HCT116 (cell line): Measurements from ENCODE around the gene PTPRC. TPM values are rescaled to one million over a fixed set of nuclear protein-coding genes. Genes with fewer than 3 reads are reported as not detected.
A peak's percentile ranks its signal among the peaks of the same experiment; 100 is the strongest.

Experiments
- ATAC-seq: fragments of 200-7000 bp; cut with Tn5 transposase; 2 replicates; pipeline ENCODE4 v1.9.1; 2020; ENCODE audit warnings: mild to moderate bottlenecking, moderate library complexity
- BruUV-seq: library from RNA; stranded (reverse); fragments of 400-500 nt; replicated peaks from 2 replicates; lab custom pipeline; 2021; lab: Mats Ljungman, UMichigan
- CTCF ChIA-PET: fragments of 300-600 bp; sonication (Branson Sonifier 250); formaldehyde crosslinking; loops from one replicate; lab custom pipeline; 2021; ENCODE audit warnings: antibody characterized with exemption; lab: Charles Lee
- POLR2A ChIA-PET: fragments of 300-600, 350-600 bp; sonication (Branson Sonifier 250); formaldehyde crosslinking; loops from one replicate; lab custom pipeline; 2021; ENCODE audit warnings: antibody characterized with exemption; lab: Charles Lee
- RAD21 ChIA-PET, 2 experiments: fragments of 300-600 bp; sonication (Branson Sonifier 250); formaldehyde crosslinking; loops; one replicate each; lab custom pipeline; 2023; ENCODE audit warnings: low total read pairs in 2 of 2; ENCODE audit not compliant: uncharacterized antibody in 2 of 2, unreplicated experiment in 2 of 2, low non-redundant PET in 1 of 2; lab: Charles Lee
- DNase-seq: peaks from one replicate; pipeline ENCODE4 v3.0.0-alpha.2; 2010; ENCODE audit warnings: low read depth, low spot score
- H2AFZ ChIP-seq: fragments of 200-600 bp; shearing (Covaris generic), sonication (generic); 2 replicates; pipeline ENCODE4 v1.6.1; 2017; ENCODE audit warnings: low read depth, mixed run types, mixed read lengths, antibody characterized with exemption, low read length; ENCODE audit not compliant: poor library complexity, severe bottlenecking
- H3K27ac ChIP-seq: 2 replicates; pipeline ENCODE4 v1.5.1; 2012; ENCODE audit warnings: low read depth, low read length
- H3K27me3 ChIP-seq: fragments of 200-600 bp; sonication (generic); 2 replicates; pipeline ENCODE4 v1.6.1; 2016; ENCODE audit warnings: mixed run types, low read length, mixed read lengths; ENCODE audit not compliant: insufficient read depth
- H3K36me3 ChIP-seq, 2 experiments: fragments of 200-500 bp in 1 of 2; fragments of 200-600 bp in 1 of 2; sonication (Bioruptor generic) in 1 of 2; sonication (generic) in 1 of 2; 2 replicates each; pipeline versions ENCODE4 v1.5.1 to v1.6.1; 2014 to 2016; ENCODE audit warnings: low read length in 2 of 2, inconsistent platforms in 1 of 2, mixed read lengths in 1 of 2, mixed run types in 1 of 2; ENCODE audit not compliant: insufficient read depth in 2 of 2, control insufficient read depth in 1 of 2
- H3K4me1 ChIP-seq, 2 experiments: fragments of 200-600 bp in 1 of 2; sonication (generic) in 1 of 2; 2 replicates each; pipeline versions ENCODE4 v1.5.1 to v1.6.1; 2012 to 2017; ENCODE audit warnings: low read length in 2 of 2, inconsistent platforms in 1 of 2, mild to moderate bottlenecking in 1 of 2, mixed read lengths in 1 of 2, mixed run types in 1 of 2, moderate library complexity in 1 of 2; ENCODE audit not compliant: insufficient read depth in 2 of 2, control insufficient read depth in 1 of 2
- H3K4me2 ChIP-seq: fragments of 200-600 bp; sonication (generic); 2 replicates; pipeline ENCODE4 v1.6.1; 2017; ENCODE audit warnings: mixed run types, low read length, mixed read lengths
- H3K4me3 ChIP-seq, 2 experiments: fragments of 200-600 bp in 1 of 2; sonication (generic) in 1 of 2; replicated peaks in 1 of 2; 2 replicates each; pipeline ENCODE4 v1.5.1; 2011 to 2016; ENCODE audit warnings: low read length in 2 of 2, control low read depth in 1 of 2, low read depth in 1 of 2, mild to moderate bottlenecking in 1 of 2, mixed read lengths in 1 of 2, mixed run types in 1 of 2
- H3K79me2 ChIP-seq: fragments of 200-600 bp; sonication (generic); 2 replicates; pipeline ENCODE4 v1.6.1; 2017; ENCODE audit warnings: mild to moderate bottlenecking, mixed run types, low read length, moderate library complexity, mixed read lengths; ENCODE audit not compliant: insufficient read depth
- H3K9ac ChIP-seq: fragments of 200-600 bp; sonication (generic); 2 replicates; pipeline ENCODE4 v1.6.1; 2016; ENCODE audit warnings: low read length, mixed read lengths
- H3K9me2 ChIP-seq: fragments of 200-600 bp; sonication (generic), shearing (Covaris generic); 2 replicates; pipeline ENCODE4 v1.6.1; 2017; ENCODE audit warnings: mixed run types, mild to moderate bottlenecking, moderate library complexity; ENCODE audit not compliant: insufficient read depth
- H3K9me3 ChIP-seq, 2 experiments: fragments of 200-500 bp in 1 of 2; fragments of 200-600 bp in 1 of 2; sonication (Bioruptor generic) in 1 of 2; sonication (generic) in 1 of 2; 2 replicates each; pipeline ENCODE4 v1.6.1; 2014 to 2017; ENCODE audit warnings: low read length in 2 of 2, mixed read lengths in 2 of 2, inconsistent platforms in 1 of 2, low read depth in 1 of 2, mild to moderate bottlenecking in 1 of 2, mixed run types in 1 of 2, moderate library complexity in 1 of 2; ENCODE audit not compliant: control insufficient read depth in 1 of 2, insufficient read depth in 1 of 2
- H4K20me1 ChIP-seq: fragments of 200-600 bp; sonication (generic), shearing (Covaris generic); 2 replicates; pipeline ENCODE4 v1.6.1; 2017; ENCODE audit warnings: mixed run types, mild to moderate bottlenecking, moderate library complexity; ENCODE audit not compliant: insufficient read depth
- ATF3 ChIP-seq: IDR thresholded peaks from 2 replicates; pipeline ENCODE4 v1.6.1; 2012
- CBX3 ChIP-seq: IDR thresholded peaks from 2 replicates; pipeline ENCODE4 v1.6.1; 2012; ENCODE audit warnings: low read depth
- CTCF ChIP-seq, 3 experiments: fragments of 200-600 bp in 1 of 3; sonication (generic) in 1 of 3; IDR thresholded peaks in 2 of 3; conservative IDR thresholded peaks in 1 of 3; 2 replicates each; pipeline ENCODE4 v1.5.1; 2012 to 2017; ENCODE audit warnings: low read depth in 2 of 3, low read length in 2 of 3, antibody characterized with exemption in 1 of 3, borderline replicate concordance in 1 of 3, control low read depth in 1 of 3, mild to moderate bottlenecking in 1 of 3, mixed read lengths in 1 of 3, mixed run types in 1 of 3, moderate library complexity in 1 of 3; ENCODE audit not compliant: insufficient read depth in 1 of 3
- EGR1 ChIP-seq: IDR thresholded peaks from 2 replicates; pipeline ENCODE4 v1.6.1; 2012; ENCODE audit warnings: low read depth
- FOSL1 ChIP-seq: IDR thresholded peaks from 2 replicates; pipeline ENCODE4 v1.6.1; 2012; ENCODE audit warnings: low read depth
- RAD21 ChIP-seq: IDR thresholded peaks from 2 replicates; pipeline ENCODE4 v1.6.1; 2012; ENCODE audit warnings: low read depth, mild to moderate bottlenecking
- REST ChIP-seq: IDR thresholded peaks from 2 replicates; pipeline ENCODE4 v1.6.1; 2012; ENCODE audit warnings: low read depth
- SIN3A ChIP-seq: IDR thresholded peaks from 2 replicates; pipeline ENCODE4 v1.6.1; 2012; ENCODE audit warnings: low read depth
- ZFX ChIP-seq: fragments of 450-650 bp; IDR thresholded peaks from 2 replicates; pipeline ENCODE4 v1.6.1; 2017
- intact Hi-C: fragments of 100-400 bp; cut with micrococcal nuclease; formaldehyde crosslinking; loops from 2 replicates; pipeline ENCODE4 v1.10.0; 2022
- total RNA-seq: library from RNA; stranded (reverse); gene quantifications from one replicate; pipeline ENCODE4 v1.2.1, GENCODE V29; 2021; ENCODE audit not compliant: unreplicated experiment

PTPRC gene
- total RNA-seq, 1 experiment from 2014 or later = 1.2 TPM

GRCh38 chr1:198756470-198756869, 117.6 kb downstream of the PTPRC start:
- Histone ChIP-seq H3K4me1 (no peaks in the 10 kb centered on the region), H3K27ac (no peak overlapping the region), H4K20me1 (no peaks in the 10 kb centered on the region), H3K27me3 (no peaks in the 10 kb centered on the region), H3K9me2 (no peaks in the 10 kb centered on the region), H3K4me2 (no peak overlapping the region), H2AFZ (no peak overlapping the region), H3K4me3 (no peak overlapping the region), H3K9me3 (no peaks in the 10 kb centered on the region), H3K9ac (no peak overlapping the region), H3K36me3 (no peaks in the 10 kb centered on the region), H3K79me2 (no peaks in the 10 kb centered on the region)
- ATAC-seq (peak; percentile 50; the same call in 1 of the 2 replicates), DNase-seq (no peak)
- no TSS peak for BruUV-seq
- ChIA-PET POLR2A (no interaction called here), CTCF (interaction anchor here (0.6 to 2.0 kb wide), 9 partner anchors 11 to 1732 kb away, joined by 3 to 13 read pairs (median 4); no protein-coding TSS in a partner anchor), RAD21 (interaction anchor here (0.6 to 1.5 kb wide), 4 partner anchors 8 to 1520 kb away, joined by 4 to 5 read pairs (median 5); no protein-coding TSS in a partner anchor)
- intact Hi-C loops = loop anchor here (5.0 to 10.0 kb wide), 4 partner anchors 706 to 1758 kb away; no protein-coding TSS in a partner anchor
- TF ChIP-seq CTCF (IDR thresholded peaks at IDR 0.05 in 2 of 3, conservative IDR thresholded peaks at IDR 0.05 in 1 of 3; ENCODE audit: borderline replicate concordance in 1 of 3, insufficient read depth in 1 of 3, low read depth in 2 of 3, low read length in 2 of 3) (peak in 1 of 3 experiments; percentile 7; a peak in 1 of 6 replicates), RAD21 (peak; percentile 50), ZFX (no peak), FOSL1 (no peak)

- Histone ChIP-seq H3K27me3 (no peaks in the 10 kb centered on the region), H3K4me1 (peaks cover 0 to 6% of the 10 kb centered on the region in 2 experiments; a peak in 1 of 4 replicates), H3K4me3 (no peak overlapping the region), H4K20me1 (no peaks in the 10 kb centered on the region), H3K27ac (no peak overlapping the region), H3K9me2 (no peaks in the 10 kb centered on the region), H3K36me3 (no peaks in the 10 kb centered on the region), H3K9me3 (no peaks in the 10 kb centered on the region), H3K4me2 (no peak overlapping the region), H3K9ac (no peak overlapping the region), H2AFZ (no peak overlapping the region), H3K79me2 (no peaks in the 10 kb centered on the region)
- BruUV-seq = no TSS peak
- CTCF ChIA-PET = no interaction called here
- intact Hi-C loops = no loop called here
- RAD21 ChIA-PET = no interaction called here
- no peak for TF ChIP-seq CTCF (IDR thresholded peaks at IDR 0.05 in 2 of 3, conservative IDR thresholded peaks at IDR 0.05 in 1 of 3; ENCODE audit: borderline replicate concordance in 1 of 3, insufficient read depth in 1 of 3, low read depth in 2 of 3, low read length in 2 of 3)
- TF ChIP-seq SIN3A = no peak
- TF ChIP-seq CBX3 = no peak
- no peak for TF ChIP-seq ATF3
- TF ChIP-seq EGR1 = no peak
- no peak for TF ChIP-seq REST
- no peak for DNase-seq
- POLR2A ChIA-PET = no interaction called here
- ATAC-seq = no peak
Measured at GRCh38 chr1:198761859-198762616, 123.2 kb downstream of the PTPRC start.
